Sigmoid colon (tissue), 7 donors: ENCODE data around the gene GATA2. TPM values are rescaled to one million over a fixed set of nuclear protein-coding genes. Genes with fewer than 3 reads are reported as not detected.

Experiments used
- DNase-seq: peaks from one replicate; pipeline ENCODE4 v3.0.0-alpha.2; 2019
- H3K27ac ChIP-seq, 4 donors: fragments of 200-600 bp; sonication (generic); one replicate each; pipeline ENCODE4 v1.5.1; 2016 to 2019; ENCODE audit warnings: mild to moderate bottlenecking in 1 of 4
- H3K27me3 ChIP-seq, 3 donors: fragments of 200-600 bp; sonication (generic); one replicate each; pipeline ENCODE4 v1.5.1; 2019; ENCODE audit warnings: mild to moderate bottlenecking in 1 of 3
- H3K36me3 ChIP-seq, 4 donors: fragments of 200-600 bp; sonication (generic); one replicate each; pipeline ENCODE4 v1.5.1; 2016 to 2019
- H3K4me1 ChIP-seq, 4 donors: fragments of 200-600 bp; sonication (generic); one replicate each; pipeline ENCODE4 v1.5.1; 2017 to 2019
- H3K4me3 ChIP-seq, 4 donors: fragments of 200-600 bp; sonication (generic); one replicate each; pipeline ENCODE4 v1.5.1; 2017 to 2019; ENCODE audit warnings: mild to moderate bottlenecking in 2 of 4, moderate library complexity in 1 of 4
- H3K9me3 ChIP-seq, 4 donors: fragments of 200-600 bp in 3 of 4; sonication (generic) in 3 of 4; one replicate each; pipeline versions ENCODE4 v1.5.1 to v1.6.1; 2013 to 2019
- CTCF ChIP-seq, 4 experiments: fragments of 450-650 bp in 3 of 4; fragments of 200-600 bp in 1 of 4; IDR thresholded peaks; one replicate each; pipeline ENCODE4 v1.5.1; 2016 to 2019; ENCODE audit warnings: antibody characterized with exemption in 4 of 4, mild to moderate bottlenecking in 3 of 4, moderate library complexity in 2 of 4
- EP300 ChIP-seq, 4 donors: sonication (generic); formaldehyde crosslinking; IDR thresholded peaks; one replicate each; pipeline ENCODE4 v1.6.1; 2017; ENCODE audit warnings: antibody characterized with exemption in 4 of 4
- POLR2A ChIP-seq, 2 donors: fragments of 450-650 bp; IDR thresholded peaks; one replicate each; pipeline ENCODE4 v1.6.1; 2016; ENCODE audit warnings: antibody characterized with exemption in 2 of 2, mild to moderate bottlenecking in 2 of 2, moderate library complexity in 2 of 2
- POLR2AphosphoS5 ChIP-seq, 4 donors: sonication (generic); formaldehyde crosslinking; IDR thresholded peaks; one replicate each; pipeline ENCODE4 v1.6.1; 2017; ENCODE audit warnings: antibody characterized with exemption in 4 of 4
- WGBS, 2 donors: extraction: QIAGEN DNeasy Blood & Tissue Kit; methylation state at CpG; one replicate each; pipeline ENCODE4 v1.1.7; 2013; 5-methylcytosine and 5-hydroxymethylcytosine counted together
- intact Hi-C: fragments of 100-400 bp; cut with DNase I; formaldehyde crosslinking; loops from one replicate; pipeline ENCODE4 v1.15.1; 2023
- polyA plus RNA-seq, 3 donors: library from polyadenylated mRNA; stranded (reverse); fragments of 200-250 nt; gene quantifications; one replicate each; pipeline ENCODE4 v1.2.3, GENCODE V29; 2013
- total RNA-seq, 4 donors: library from RNA; depleted of rRNA; stranded (reverse); fragments of >200 nt; gene quantifications; one replicate each; pipeline ENCODE4 v1.1.0, GENCODE V29; 2016
- donor health status: healthy with polysubstance abuse.
- donor health status: Bipolar disorder and iron deficiency.
- donor health status: healthy.

GATA2 gene
- total and polyA plus RNA-seq, 7 donors = 0.46 to 6.6 (median 3.5) TPM

- Histone ChIP-seq H3K4me3 (no peak overlapping the region), H3K27me3 (peaks cover 0 to 52% (median 23%) of the 10 kb centered on the region in 3 donors), H3K4me1 (no peaks in the 10 kb centered on the region), H3K27ac (no peak overlapping the region), H3K9me3 (no peaks in the 10 kb centered on the region), H3K36me3 (no peaks in the 10 kb centered on the region)
- no peak for TF ChIP-seq POLR2AphosphoS5 (IDR thresholded peaks at IDR 0.05)
- no peak for TF ChIP-seq EP300 (IDR thresholded peaks at IDR 0.05)
- TF ChIP-seq POLR2A (IDR thresholded peaks at IDR 0.05) = no peak
- no peak for TF ChIP-seq CTCF (IDR thresholded peaks at IDR 0.05)
- WGBS, 2 donors = 47 to 58% methylated on average over 4 of the region's 4 CpGs
- intact Hi-C loops = no loop called here
- DNase-seq = no peak
Observed at GRCh38 chr3:128473737-128474136, 19.3 kb downstream of the GATA2 start.

- H3K27me3 ChIP-seq = peaks cover 0 to 51% (median 22%) of the 10 kb centered on the region in 3 donors
- DNase-seq = no peak
- TF ChIP-seq EP300 (IDR thresholded peaks at IDR 0.05) = no peak
- no peak for TF ChIP-seq POLR2AphosphoS5 (IDR thresholded peaks at IDR 0.05)
- no peak for TF ChIP-seq CTCF (IDR thresholded peaks at IDR 0.05)
- no peak for TF ChIP-seq POLR2A (IDR thresholded peaks at IDR 0.05)
Observed at GRCh38 chr3:128473180-128473519, 19.9 kb downstream of the GATA2 start.

GRCh38 chr3:128472449-128473179 is 20.4 kb downstream of the GATA2 start:
- H3K4me3 ChIP-seq = no peak overlapping the region
- H3K4me1 ChIP-seq = no peaks in the 10 kb centered on the region
- H3K36me3 ChIP-seq = no peaks in the 10 kb centered on the region
- DNase-seq = no peak
- intact Hi-C loops = no loop called here
- H3K27me3 ChIP-seq = peaks cover 0 to 48% (median 18%) of the 10 kb centered on the region in 3 donors
- no peaks in the 10 kb centered on the region for H3K9me3 ChIP-seq
- WGBS, 2 donors = 77 to 82% methylated on average over 13 of the region's 13 CpGs
- TF ChIP-seq EP300 (IDR thresholded peaks at IDR 0.05) (no peak), CTCF (IDR thresholded peaks at IDR 0.05) (no peak), POLR2AphosphoS5 (IDR thresholded peaks at IDR 0.05) (no peak), POLR2A (IDR thresholded peaks at IDR 0.05) (no peak)
- no peak overlapping the region for H3K27ac ChIP-seq

More at GRCh38 chr3:128473180-128473519, 19.9 kb downstream of the GATA2 start:
- intact Hi-C loops = no loop called here
- 44 to 59% methylated on average over 6 of the region's 6 CpGs for WGBS, 2 donors
- Histone ChIP-seq H3K36me3 (no peaks in the 10 kb centered on the region), H3K4me3 (no peak overlapping the region), H3K27ac (no peak overlapping the region), H3K4me1 (no peaks in the 10 kb centered on the region), H3K9me3 (no peaks in the 10 kb centered on the region)

GRCh38 chr3:128471720-128472119 is 21.3 kb downstream of the GATA2 start:
- intact Hi-C loops = no loop called here
- Histone ChIP-seq H3K27me3 (peaks cover 0 to 42% (median 10%) of the 10 kb centered on the region in 3 donors), H3K27ac (no peak overlapping the region), H3K9me3 (no peaks in the 10 kb centered on the region), H3K4me3 (no peak overlapping the region), H3K4me1 (no peaks in the 10 kb centered on the region), H3K36me3 (no peaks in the 10 kb centered on the region)
- TF ChIP-seq POLR2A (IDR thresholded peaks at IDR 0.05) (no peak), EP300 (IDR thresholded peaks at IDR 0.05) (no peak), POLR2AphosphoS5 (IDR thresholded peaks at IDR 0.05) (no peak), CTCF (IDR thresholded peaks at IDR 0.05) (no peak)
- DNase-seq = no peak
- 78 to 87% methylated on average over 3 of the region's 3 CpGs for WGBS, 2 donors

GRCh38 chr3:128471110-128471509 is 21.9 kb downstream of the GATA2 start:
- intact Hi-C loops = no loop called here
- no peaks in the 10 kb centered on the region for H3K4me1 ChIP-seq
- H3K27ac ChIP-seq = no peak overlapping the region

More at GRCh38 chr3:128471110-128471509, 21.9 kb downstream of the GATA2 start:
- Histone ChIP-seq H3K9me3 (no peaks in the 10 kb centered on the region), H3K36me3 (no peaks in the 10 kb centered on the region), H3K27me3 (peaks cover 0 to 42% (median 10%) of the 10 kb centered on the region in 3 donors), H3K4me3 (no peak overlapping the region)
- WGBS, 2 donors = 64 to 79% methylated on average over 2 of the region's 2 CpGs
- no peak for TF ChIP-seq POLR2AphosphoS5 (IDR thresholded peaks at IDR 0.05)
- DNase-seq = no peak
